BE2C (cell line): ENCODE results near the gene SEPHS2.
"Not testable (repeated sequence)": the region's sequence is repeated elsewhere in the genome, so short reads cannot be mapped to it uniquely, and the experiment has no call there.

Experiments
- DNase-seq: peaks from one replicate; pipeline ENCODE4 v3.0.0-alpha.2; 2020
- H3K27me3 ChIP-seq: fragments of 250-450 bp; sonication (Bioruptor Pico); 2 replicates; pipeline ENCODE4 v1.5.1; 2020; ENCODE audit warnings: mild to moderate bottlenecking
- H3K36me3 ChIP-seq: fragments of 250-450 bp; sonication (Bioruptor Pico); 2 replicates; pipeline ENCODE4 v1.5.1; 2020; ENCODE audit warnings: mild to moderate bottlenecking
- H3K4me1 ChIP-seq: fragments of 250-450 bp; sonication (Bioruptor Pico); 2 replicates; pipeline ENCODE4 v1.5.1; 2020
- H3K4me3 ChIP-seq: 2 replicates; pipeline ENCODE4 v1.5.1; 2011; ENCODE audit warnings: low read depth, low read length
- H3K9me3 ChIP-seq: fragments of 250-450 bp; sonication (Bioruptor Pico); 2 replicates; pipeline ENCODE4 v1.5.1; 2020
- TF ChIP-seq, protein P1 (sequence below): IDR thresholded peaks from 2 replicates; pipeline ENCODE4 v1.5.1; 2012; ENCODE audit warnings: mild to moderate bottlenecking, low read depth, low read length

Gene SEPHS2

DNA sequence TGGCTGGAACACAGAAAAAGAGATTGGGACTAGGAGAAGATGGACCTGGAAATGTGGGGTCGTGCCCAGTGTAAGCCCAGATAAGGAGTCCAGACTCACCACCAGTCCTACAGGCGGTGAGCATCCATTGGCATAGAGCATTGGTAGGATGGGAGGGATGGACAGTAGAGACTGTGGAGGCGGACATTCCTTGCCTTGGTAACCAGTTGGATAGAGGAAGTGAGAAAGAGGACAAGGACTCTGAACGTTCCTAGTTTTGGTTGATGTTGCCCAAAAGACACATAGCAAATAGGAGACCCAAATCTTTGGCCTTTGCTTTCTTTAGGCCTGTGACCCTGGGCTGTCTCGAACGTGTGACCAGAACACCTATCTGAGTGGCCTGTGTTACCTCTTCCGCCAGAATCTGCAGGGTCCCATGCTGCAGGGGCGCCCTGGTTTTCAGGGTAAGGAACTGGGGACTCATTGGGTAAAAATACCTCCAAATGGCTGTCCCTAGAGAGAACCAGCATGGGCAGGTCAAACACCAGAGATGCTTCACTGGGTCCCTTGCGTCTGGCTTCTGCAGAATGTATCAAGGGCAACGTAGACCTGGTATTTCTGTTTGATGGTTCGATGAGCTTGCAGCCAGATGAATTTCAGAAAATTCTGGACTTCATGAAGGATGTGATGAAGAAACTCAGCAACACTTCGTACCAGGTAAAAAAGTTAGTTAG, 33.2 kb upstream of the SEPHS2 start:
- H3K36me3 ChIP-seq: no peaks in the 10 kb centered on the region
- DNase-seq: no peak
- TF ChIP-seq, protein P1, sequence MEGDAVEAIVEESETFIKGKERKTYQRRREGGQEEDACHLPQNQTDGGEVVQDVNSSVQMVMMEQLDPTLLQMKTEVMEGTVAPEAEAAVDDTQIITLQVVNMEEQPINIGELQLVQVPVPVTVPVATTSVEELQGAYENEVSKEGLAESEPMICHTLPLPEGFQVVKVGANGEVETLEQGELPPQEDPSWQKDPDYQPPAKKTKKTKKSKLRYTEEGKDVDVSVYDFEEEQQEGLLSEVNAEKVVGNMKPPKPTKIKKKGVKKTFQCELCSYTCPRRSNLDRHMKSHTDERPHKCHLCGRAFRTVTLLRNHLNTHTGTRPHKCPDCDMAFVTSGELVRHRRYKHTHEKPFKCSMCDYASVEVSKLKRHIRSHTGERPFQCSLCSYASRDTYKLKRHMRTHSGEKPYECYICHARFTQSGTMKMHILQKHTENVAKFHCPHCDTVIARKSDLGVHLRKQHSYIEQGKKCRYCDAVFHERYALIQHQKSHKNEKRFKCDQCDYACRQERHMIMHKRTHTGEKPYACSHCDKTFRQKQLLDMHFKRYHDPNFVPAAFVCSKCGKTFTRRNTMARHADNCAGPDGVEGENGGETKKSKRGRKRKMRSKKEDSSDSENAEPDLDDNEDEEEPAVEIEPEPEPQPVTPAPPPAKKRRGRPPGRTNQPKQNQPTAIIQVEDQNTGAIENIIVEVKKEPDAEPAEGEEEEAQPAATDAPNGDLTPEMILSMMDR: no peak
- no peak overlapping the region for H3K4me3 ChIP-seq
- H3K27me3 ChIP-seq: no peaks in the 10 kb centered on the region
- H3K9me3 ChIP-seq: no peaks in the 10 kb centered on the region
- no peaks in the 10 kb centered on the region for H3K4me1 ChIP-seq

DNA sequence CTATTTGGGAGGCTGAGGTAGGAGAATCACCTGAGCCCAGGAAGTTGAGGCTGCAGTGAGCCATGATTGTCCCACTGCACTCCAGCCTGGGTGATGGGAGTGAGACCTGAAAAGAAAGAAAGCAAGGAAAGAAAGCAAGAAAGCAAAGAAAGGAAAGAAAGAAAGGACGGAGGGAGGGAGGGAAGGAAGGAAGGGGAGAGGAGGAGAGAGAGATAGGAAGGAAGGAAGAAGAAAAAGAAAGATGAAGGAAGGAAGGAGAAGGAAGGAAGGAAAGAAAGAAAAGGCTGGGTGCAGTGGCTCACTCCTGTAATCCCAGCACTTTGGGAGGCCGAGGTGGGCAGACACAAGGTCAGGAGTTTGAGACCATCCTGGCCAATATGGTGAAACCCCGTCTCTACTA, 32.1 kb upstream of the SEPHS2 start:
- not testable (repeated sequence) for H3K4me3 ChIP-seq, DNase-seq, H3K9me3 ChIP-seq, H3K36me3 ChIP-seq, H3K27me3 ChIP-seq, H3K4me1 ChIP-seq

DNA sequence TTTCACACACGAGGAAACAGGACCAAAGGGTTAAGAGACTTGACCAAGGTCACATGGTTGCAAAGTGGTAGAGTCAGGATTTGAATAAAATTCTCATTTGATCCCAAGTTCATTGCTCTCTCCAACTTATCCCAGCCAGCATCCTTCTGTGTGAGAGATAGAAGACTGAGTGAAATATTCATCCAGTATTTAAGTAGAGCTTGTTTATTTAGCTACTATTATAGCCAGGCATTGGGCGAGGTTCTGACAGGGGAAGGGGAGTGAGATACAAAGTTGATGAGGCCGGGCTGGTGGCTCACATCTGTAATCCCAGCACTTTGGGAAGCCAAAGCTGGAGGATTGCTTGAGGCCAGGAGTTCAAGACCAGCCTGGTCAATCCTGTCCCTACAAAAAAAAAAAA, 31.3 kb upstream of the SEPHS2 start:
- TF ChIP-seq, protein P1: no peak

DNA sequence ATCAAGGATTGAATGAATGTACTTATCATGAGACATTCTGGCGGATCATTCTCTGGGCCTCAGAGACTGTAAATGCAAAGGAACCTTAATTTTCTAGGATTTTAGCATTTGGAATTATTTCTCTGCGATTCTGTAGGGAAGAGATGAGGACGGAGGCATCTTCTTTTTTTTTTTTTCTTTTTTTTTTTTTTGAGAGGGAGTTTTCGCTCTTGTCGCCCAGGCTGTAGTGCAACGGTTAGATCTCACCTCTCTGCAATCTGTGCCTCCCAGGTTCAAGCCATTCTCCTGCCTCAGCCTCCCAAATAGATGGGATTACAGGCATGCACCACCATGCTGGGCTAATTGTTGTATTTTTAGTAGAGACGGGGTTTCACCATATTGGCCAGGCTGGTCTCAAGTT, 29.0 kb upstream of the SEPHS2 start:
- Histone ChIP-seq H3K27me3 (no peaks in the 10 kb centered on the region), H3K9me3 (no peaks in the 10 kb centered on the region), H3K4me3 (no peak overlapping the region), H3K36me3 (no peaks in the 10 kb centered on the region), H3K4me1 (no peaks in the 10 kb centered on the region)
- TF ChIP-seq, protein P1: no peak
- DNase-seq: no peak

More for the DNA sequence above, 31.3 kb upstream of the SEPHS2 start:
- H3K9me3 ChIP-seq: no peaks in the 10 kb centered on the region
- H3K36me3 ChIP-seq: no peaks in the 10 kb centered on the region
- no peak overlapping the region for H3K4me3 ChIP-seq
- DNase-seq: no peak
- no peaks in the 10 kb centered on the region for H3K27me3 ChIP-seq
- H3K4me1 ChIP-seq: no peaks in the 10 kb centered on the region

DNA sequence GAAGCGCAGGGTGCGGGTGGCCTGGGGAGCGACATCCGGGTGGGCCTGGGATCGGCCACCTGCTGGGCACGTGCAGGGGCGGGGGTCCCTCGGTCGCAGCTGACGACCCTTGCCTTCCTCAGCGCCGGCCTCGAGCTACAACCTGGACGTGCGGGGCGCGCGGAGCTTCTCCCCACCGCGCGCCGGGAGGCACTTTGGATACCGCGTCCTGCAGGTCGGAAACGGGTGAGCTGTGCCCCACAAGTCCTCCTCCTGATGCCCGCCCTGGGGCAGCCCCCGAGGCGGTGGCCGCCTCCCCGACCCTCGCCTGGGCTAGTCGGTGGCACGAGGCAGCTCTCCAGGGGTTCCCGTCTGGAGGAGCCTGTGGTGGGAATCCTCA, 28.4 kb upstream of the SEPHS2 start:
- DNase-seq: no peak
- TF ChIP-seq, protein P1: no peak
- Histone ChIP-seq H3K27me3 (no peaks in the 10 kb centered on the region), H3K4me1 (no peaks in the 10 kb centered on the region), H3K9me3 (no peaks in the 10 kb centered on the region), H3K4me3 (no peak overlapping the region), H3K36me3 (no peaks in the 10 kb centered on the region)

DNA sequence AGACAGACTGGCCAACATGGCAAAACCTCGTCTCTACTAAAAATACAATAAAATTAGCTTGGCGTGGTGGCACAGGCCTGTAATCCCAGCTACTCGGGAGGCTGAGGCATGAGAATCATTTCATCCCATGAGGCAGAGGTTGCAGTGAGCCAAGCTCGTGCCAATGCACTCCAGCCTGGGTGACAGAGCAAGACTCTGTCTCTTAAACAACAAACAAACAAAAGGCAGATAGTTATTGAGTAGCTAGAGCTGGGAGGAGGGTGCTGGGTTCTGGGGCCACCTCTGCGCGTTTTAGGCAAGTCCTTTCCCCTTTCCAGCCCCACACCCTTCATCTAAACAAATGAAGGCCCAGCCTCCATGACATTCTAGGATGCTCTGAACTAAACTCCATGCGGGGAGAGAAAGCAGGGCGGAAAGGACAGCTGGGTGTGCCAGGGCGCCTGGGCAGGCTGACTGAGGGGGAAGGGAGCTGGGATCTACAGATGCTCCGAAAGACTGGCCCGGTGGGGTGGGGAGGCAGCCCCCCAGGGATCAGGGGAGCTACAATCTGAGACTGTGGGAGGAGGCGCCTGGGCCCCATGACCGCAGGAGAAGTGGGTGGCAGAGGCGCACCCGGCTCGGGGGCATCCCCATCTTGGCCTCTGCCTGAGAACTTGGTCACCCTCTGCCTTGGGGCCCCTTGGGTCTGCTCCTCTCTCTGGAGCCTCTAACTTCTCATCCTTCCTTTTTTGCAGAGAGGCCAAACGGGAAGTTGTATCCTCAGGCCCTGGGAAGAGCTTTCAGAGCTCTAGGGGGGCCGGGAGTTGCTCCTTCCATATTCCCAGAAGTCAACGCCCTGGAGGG, 27.8 kb upstream of the SEPHS2 start:
- no peaks in the 10 kb centered on the region for H3K36me3 ChIP-seq
- H3K4me3 ChIP-seq: no peak overlapping the region
- DNase-seq: no peak
- no peaks in the 10 kb centered on the region for H3K9me3 ChIP-seq
- no peaks in the 10 kb centered on the region for H3K4me1 ChIP-seq
- H3K27me3 ChIP-seq: no peaks in the 10 kb centered on the region
- TF ChIP-seq, protein P1: no peak
